H1 (cell line): Measurements from ENCODE around the gene DNM1L. TPM values are rescaled to one million over a fixed set of nuclear protein-coding genes. Genes with fewer than 3 reads are reported as not detected.

Source experiments
- CTCF ChIA-PET: fragments of 300-600 bp; sonication (Branson Sonifier 250); formaldehyde crosslinking; loops from one replicate; lab custom pipeline; 2021; ENCODE audit not compliant: partially characterized antibody; lab: Charles Lee
- POLR2A ChIA-PET: fragments of 300-600 bp; sonication (Branson Sonifier 250); formaldehyde crosslinking; loops from one replicate; lab custom pipeline; 2021; ENCODE audit warnings: inconsistent platforms; ENCODE audit not compliant: partially characterized antibody; lab: Charles Lee
- DNase-seq, 2 experiments: peaks; one replicate each; pipeline versions ENCODE4 v3.0.0 to v3.0.0-alpha.2; 2010 to 2022; ENCODE audit warnings: low spot score in 2 of 2, low read depth in 1 of 2, mixed read lengths in 1 of 2
- FAIRE-seq: peaks from 2 replicates; lab custom pipeline; 2011; peaks lifted over from hg19 to GRCh38; lab: Jason Lieb, UNC
- H2AFZ ChIP-seq: 2 replicates; pipeline ENCODE4 v1.8.1; 2012; ENCODE audit warnings: low read length, inconsistent platforms
- H2AK5ac ChIP-seq: 2 replicates; pipeline ENCODE4 v1.6.1; 2013; ENCODE audit warnings: low read depth, low read length
- H2BK120ac ChIP-seq: replicated peaks from 2 replicates; pipeline ENCODE3; 2013; ENCODE audit warnings: low read depth, low read length, inconsistent platforms
- H2BK12ac ChIP-seq: 2 replicates; pipeline ENCODE4 v1.6.1; 2013; ENCODE audit warnings: low read depth, low read length
- H2BK15ac ChIP-seq: 2 replicates; pipeline ENCODE4 v1.6.1; 2013; ENCODE audit warnings: low read length
- H2BK20ac ChIP-seq: 2 replicates; pipeline ENCODE4 v1.6.1; 2013; ENCODE audit warnings: low read length
- H2BK5ac ChIP-seq: 2 replicates; pipeline ENCODE4 v1.6.1; 2013; ENCODE audit warnings: low read depth, low read length
- H3K14ac ChIP-seq: 2 replicates; pipeline ENCODE4 v1.6.1; 2013; ENCODE audit warnings: inconsistent platforms; ENCODE audit not compliant: insufficient read length
- H3K18ac ChIP-seq: 2 replicates; pipeline ENCODE4 v1.6.1; 2013; ENCODE audit warnings: low read length; ENCODE audit errors: extremely low read depth
- H3K23ac ChIP-seq: 2 replicates; pipeline ENCODE4 v1.6.1; 2013; ENCODE audit warnings: inconsistent platforms; ENCODE audit not compliant: insufficient read length
- H3K23me2 ChIP-seq: 2 replicates; pipeline ENCODE4 v1.6.1; 2013; ENCODE audit warnings: low read depth, low read length
- H3K27ac ChIP-seq: 2 replicates; pipeline ENCODE4 v1.6.1; 2011; ENCODE audit warnings: low read depth, low read length, inconsistent platforms
- H3K27me3 ChIP-seq, 4 experiments: replicated peaks in 1 of 4; 1 replicate in 1 of 4; 2 replicates in 3 of 4; pipeline versions ENCODE4 v1.6.1 to v1.8.1; 2011 to 2013; ENCODE audit warnings: low read length in 3 of 4, mild to moderate bottlenecking in 3 of 4, inconsistent platforms in 2 of 4, mixed read lengths in 2 of 4, moderate library complexity in 1 of 4; ENCODE audit not compliant: control insufficient read depth in 3 of 4, insufficient read depth in 3 of 4; ENCODE audit errors: extremely low read depth in 1 of 4
- H3K36me3 ChIP-seq, 4 experiments: 2 replicates each; pipeline versions ENCODE4 v1.6.1 to v1.8.1; 2011 to 2013; ENCODE audit warnings: mild to moderate bottlenecking in 4 of 4, low read length in 3 of 4, moderate library complexity in 2 of 4, control low read depth in 1 of 4, inconsistent platforms in 1 of 4; ENCODE audit not compliant: insufficient read depth in 4 of 4, control insufficient read depth in 2 of 4
- H3K4ac ChIP-seq: replicated peaks from 2 replicates; pipeline ENCODE3; 2013; ENCODE audit warnings: low read length, low read depth, mixed read lengths, inconsistent platforms; ENCODE audit not compliant: insufficient read length
- H3K4me1 ChIP-seq, 4 experiments: replicated peaks in 1 of 4; 1 replicate in 1 of 4; 2 replicates in 3 of 4; pipeline versions ENCODE4 v1.6.1 to v1.8.1; 2011 to 2013; ENCODE audit warnings: low read length in 3 of 4, inconsistent platforms in 2 of 4, mixed read lengths in 1 of 4; ENCODE audit not compliant: insufficient read depth in 4 of 4, control insufficient read depth in 3 of 4
- H3K4me2 ChIP-seq, 2 experiments: 2 replicates each; pipeline versions ENCODE4 v1.6.1 to v1.8.1; 2011 to 2013; ENCODE audit warnings: low read depth in 2 of 2, low read length in 2 of 2, control low read depth in 1 of 2, inconsistent platforms in 1 of 2, mild to moderate bottlenecking in 1 of 2; ENCODE audit not compliant: insufficient read depth in 1 of 2
- H3K4me3 ChIP-seq, 4 experiments: fragments of 200-600, 300-600 bp in 1 of 4; sonication (generic), shearing (Covaris generic), sonication (Bioruptor Twin) in 1 of 4; 2 replicates each; pipeline versions ENCODE4 v1.5.1 to v1.8.1; 2011 to 2016; ENCODE audit warnings: low read length in 4 of 4, low read depth in 3 of 4, control low read depth in 2 of 4, inconsistent platforms in 2 of 4, mild to moderate bottlenecking in 2 of 4, mixed read lengths in 1 of 4, moderate library complexity in 1 of 4; ENCODE audit not compliant: insufficient read depth in 2 of 4; ENCODE audit errors: extremely low read depth in 1 of 4
- H3K56ac ChIP-seq: replicated peaks from 2 replicates; pipeline ENCODE3; 2013; ENCODE audit warnings: low read depth, mild to moderate bottlenecking, mixed read lengths, low read length, inconsistent platforms; ENCODE audit not compliant: insufficient read length
- H3K79me1 ChIP-seq: 2 replicates; pipeline ENCODE4 v1.6.1; 2013; ENCODE audit warnings: low read depth, low read length, control low read depth
- H3K79me2 ChIP-seq, 2 experiments: 2 replicates each; pipeline versions ENCODE4 v1.6.1 to v1.8.1; 2012 to 2013; ENCODE audit warnings: low read length in 2 of 2, mild to moderate bottlenecking in 2 of 2, inconsistent platforms in 1 of 2; ENCODE audit not compliant: insufficient read depth in 2 of 2, control insufficient read depth in 1 of 2
- H3K9ac ChIP-seq, 4 experiments: replicated peaks in 1 of 4; 1 replicate in 1 of 4; 2 replicates in 3 of 4; pipeline versions ENCODE4 v1.6.1 to v1.8.1; 2011 to 2013; ENCODE audit warnings: low read depth in 3 of 4, low read length in 3 of 4, control low read depth in 2 of 4, mild to moderate bottlenecking in 2 of 4, moderate library complexity in 2 of 4, inconsistent platforms in 1 of 4; ENCODE audit errors: extremely low read depth in 1 of 4
- H3K9me3 ChIP-seq, 2 experiments: 2 replicates each; pipeline versions ENCODE4 v1.6.1 to v1.8.1; 2012 to 2013; ENCODE audit warnings: mild to moderate bottlenecking in 2 of 2, moderate library complexity in 2 of 2, control low read depth in 1 of 2, inconsistent platforms in 1 of 2, low read depth in 1 of 2, low read length in 1 of 2, mixed read lengths in 1 of 2; ENCODE audit not compliant: insufficient read depth in 2 of 2
- H4K20me1 ChIP-seq, 2 experiments: replicated peaks in 1 of 2; 2 replicates each; pipeline versions ENCODE3 to v1.8.1; 2011 to 2013; ENCODE audit warnings: inconsistent platforms in 2 of 2, low read length in 2 of 2, mild to moderate bottlenecking in 1 of 2; ENCODE audit not compliant: insufficient read depth in 2 of 2, control insufficient read depth in 1 of 2
- H4K5ac ChIP-seq: 2 replicates; pipeline ENCODE4 v1.6.1; 2013; ENCODE audit warnings: low read length, low read depth, mixed read lengths, inconsistent platforms; ENCODE audit not compliant: insufficient read length
- H4K8ac ChIP-seq: 2 replicates; pipeline ENCODE4 v1.8.0; 2013; ENCODE audit warnings: mild to moderate bottlenecking, moderate library complexity, low read length, inconsistent platforms; ENCODE audit not compliant: insufficient read depth; ENCODE audit errors: extremely low read depth
- H4K91ac ChIP-seq: replicated peaks from 2 replicates; pipeline ENCODE3; 2013; ENCODE audit warnings: low read length, mixed read lengths, inconsistent platforms; ENCODE audit not compliant: insufficient read length
- GABPA ChIP-seq: IDR thresholded peaks from 2 replicates; pipeline ENCODE4 v1.6.1; 2011; ENCODE audit warnings: mild to moderate bottlenecking, low read length, moderate library complexity, borderline replicate concordance; ENCODE audit not compliant: insufficient read depth
- JUND ChIP-seq: IDR thresholded peaks from 2 replicates; pipeline ENCODE4 v1.6.1; 2011; ENCODE audit warnings: mild to moderate bottlenecking, improper control_type of control experiment, low read length
- SAP30 ChIP-seq: fragments of 300-600 bp; sonication (generic); IDR thresholded peaks from 2 replicates; pipeline ENCODE4 v1.7.1; 2012; ENCODE audit warnings: low read length, moderate library complexity, mild to moderate bottlenecking, inconsistent platforms; ENCODE audit not compliant: insufficient read depth, insufficient replicate concordance
- SIN3A ChIP-seq, 2 experiments: IDR thresholded peaks in 1 of 2; conservative IDR thresholded peaks in 1 of 2; 2 replicates each; pipeline ENCODE4 v1.6.1; 2011 to 2012; ENCODE audit warnings: low read length in 2 of 2, improper control_type of control experiment in 1 of 2, low read depth in 1 of 2, mild to moderate bottlenecking in 1 of 2
- WGBS, 2 experiments: shearing (Covaris generic) in 1 of 2; methylation state at CpG; one replicate each; pipeline versions ENCODE4 v1.1.6 to v1.1.7; 2013 to 2015; ENCODE audit warnings: low lambda C conversion rate in 2 of 2, mixed read lengths in 2 of 2, inconsistent platforms in 1 of 2, low coverage in 1 of 2, missing lambda C conversion rate in 1 of 2; ENCODE audit not compliant: insufficient replicate concordance in 2 of 2, insufficient coverage in 1 of 2, insufficient read length in 1 of 2; ENCODE audit errors: extremely low coverage in 1 of 2, missing lambda C conversion rate in 1 of 2; 5-methylcytosine and 5-hydroxymethylcytosine counted together
- polyA plus RNA-seq, 7 experiments: library from polyadenylated mRNA; depleted of rRNA in 3 of 7; stranded (reverse) in 5 of 7; unstranded in 2 of 7; fragments of >200 nt in 5 of 7; fragments of 200-250 nt in 2 of 7; gene quantifications; 1 replicate in 5 of 7; 2 replicates in 1 of 7; 4 replicates in 1 of 7; pipeline versions ENCODE4 v1.2.1 to v1.2.3, GENCODE V29; 2011 to 2013; ENCODE audit warnings: missing spikeins in 2 of 7, mixed read lengths in 2 of 7
- total RNA-seq: library from RNA; stranded (reverse); fragmentation: NEBNext Ultra II Directional; extraction: Animal tissue kit (Norgen Biotek cat#: 25700); gene quantifications from 2 replicates; pipeline ENCODE4 v1.2.1, GENCODE V29; 2021
- TF ChIP-seq, protein P1 (sequence below): IDR thresholded peaks from 2 replicates; pipeline ENCODE4 v1.6.1; 2011; ENCODE audit warnings: low read depth, mild to moderate bottlenecking, low read length; ENCODE audit not compliant: insufficient read depth

The DNM1L gene
- total and polyA plus RNA-seq, 2 of the 8 experiments (the other 6 are each of a cell fraction or from before 2014, with no cell fraction given): 23.7 to 93.9 TPM

- Histone ChIP-seq H2BK5ac (no peak overlapping the region), H4K8ac (no peak overlapping the region), H3K4me3 (no peak overlapping the region), H2BK12ac (no peak overlapping the region), H3K36me3 (no peaks in the 10 kb centered on the region; a peak in 1 of 8 replicates), H2AFZ (no peak overlapping the region), H4K20me1 (no peaks in the 10 kb centered on the region), H3K27me3 (0 out of 7 replicates have a peak, but pooled peaks cover 0 to 1% (median 0%) of the 10 kb centered on the region in 4 experiments), H4K91ac (no peak overlapping the region), H3K14ac (no peak overlapping the region), H3K9me3 (no peaks in the 10 kb centered on the region), H2BK20ac (no peak overlapping the region), H4K5ac (no peak overlapping the region), H2BK120ac (no peak overlapping the region), H3K23me2 (no peaks in the 10 kb centered on the region; the same call in 1 of the 2 replicates), H3K18ac (no peak overlapping the region), H2BK15ac (0 out of 2 replicates have a peak overlapping the region, but pooled peaks have one; percentile 61), H3K4ac (no peak overlapping the region), H3K4me2 (no peak overlapping the region), H3K9ac (no peak overlapping the region), H3K4me1 (0 out of 7 replicates have a peak, but pooled peaks cover 0 to 1% (median 0%) of the 10 kb centered on the region in 4 experiments), H3K56ac (no peak overlapping the region), H3K79me2 (no peaks in the 10 kb centered on the region), H3K23ac (no peak overlapping the region), H3K79me1 (no peaks in the 10 kb centered on the region), H3K27ac (no peak overlapping the region), H2AK5ac (0 out of 2 replicates have a peak overlapping the region, but pooled peaks have one; percentile 13)
- FAIRE-seq (no peak), DNase-seq (peak in 1 of 2 experiments; percentile 43)
- POLR2A ChIA-PET: interaction anchor here (0.7 to 1.7 kb wide), 2 partner anchors 14 to 20 kb away, joined by 3 read pairs; no protein-coding TSS in a partner anchor
- CTCF ChIA-PET: interaction anchor here (1.1 to 5.8 kb wide), 4 partner anchors 9 to 294 kb away, joined by 3 to 63 read pairs (median 5); no protein-coding TSS in a partner anchor
- TF ChIP-seq JUND (no peak), SIN3A (conservative IDR thresholded peaks at IDR 0.05 in 1 of 2, IDR thresholded peaks at IDR 0.05 in 1 of 2; ENCODE audit: low read depth in 1 of 2, low read length in 2 of 2) (no peak), GABPA (no peak), SAP30 (no peak)
- TF ChIP-seq, protein P1, sequence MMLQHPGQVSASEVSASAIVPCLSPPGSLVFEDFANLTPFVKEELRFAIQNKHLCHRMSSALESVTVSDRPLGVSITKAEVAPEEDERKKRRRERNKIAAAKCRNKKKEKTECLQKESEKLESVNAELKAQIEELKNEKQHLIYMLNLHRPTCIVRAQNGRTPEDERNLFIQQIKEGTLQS: no peak
- 91% methylated on average over 6 of the region's 6 CpGs; no CpG with 5 or more reads in 1 of the 2 experiments for WGBS, 2 experiments
Observed at GRCh38 chr12:32659908-32660440, 19.1 kb upstream of the DNM1L start.
